ENCODE results near the gene MCEE.
"Not testable (repeated sequence)": the region's sequence is repeated elsewhere in the genome, so short reads cannot be mapped to it uniquely, and the experiment has no call there.

MCEE gene

DNA sequence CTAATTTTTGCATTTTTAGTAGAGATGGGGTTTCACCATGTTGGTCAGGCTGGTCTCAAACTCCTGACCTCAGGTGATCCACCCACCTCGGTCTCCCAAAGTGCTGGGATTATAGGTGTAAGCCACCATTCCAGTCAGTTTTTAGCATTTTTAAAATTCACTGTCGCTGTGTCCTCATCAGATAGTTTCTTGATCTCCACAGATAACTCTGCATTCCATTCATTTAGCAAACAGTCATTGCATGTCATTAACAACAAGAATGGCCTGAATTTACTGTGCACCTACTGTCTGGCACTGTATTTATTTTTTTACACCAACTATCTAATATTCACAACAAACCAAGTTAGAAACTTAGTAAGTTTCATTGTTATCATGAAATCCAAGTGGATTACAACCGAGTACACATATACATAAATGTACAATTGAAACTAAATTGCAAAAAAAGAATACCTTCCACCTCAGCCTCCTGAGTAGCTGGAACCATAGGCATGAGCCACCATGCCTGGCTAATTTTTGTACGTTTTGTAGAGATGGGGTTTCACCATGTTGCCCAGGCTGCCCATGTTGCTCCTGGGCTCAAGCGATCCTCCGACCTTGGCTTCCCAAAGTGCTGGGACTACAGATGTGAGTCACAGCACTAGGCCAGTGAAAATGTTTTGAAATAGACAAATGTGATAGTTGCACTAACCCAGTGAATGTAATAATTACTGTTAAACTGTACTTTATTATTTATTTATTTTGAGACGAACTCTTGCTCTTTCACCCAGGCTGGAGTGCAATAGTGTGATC, 4.3 kb downstream of the MCEE start:
- DNase-seq = no peak

DNA sequence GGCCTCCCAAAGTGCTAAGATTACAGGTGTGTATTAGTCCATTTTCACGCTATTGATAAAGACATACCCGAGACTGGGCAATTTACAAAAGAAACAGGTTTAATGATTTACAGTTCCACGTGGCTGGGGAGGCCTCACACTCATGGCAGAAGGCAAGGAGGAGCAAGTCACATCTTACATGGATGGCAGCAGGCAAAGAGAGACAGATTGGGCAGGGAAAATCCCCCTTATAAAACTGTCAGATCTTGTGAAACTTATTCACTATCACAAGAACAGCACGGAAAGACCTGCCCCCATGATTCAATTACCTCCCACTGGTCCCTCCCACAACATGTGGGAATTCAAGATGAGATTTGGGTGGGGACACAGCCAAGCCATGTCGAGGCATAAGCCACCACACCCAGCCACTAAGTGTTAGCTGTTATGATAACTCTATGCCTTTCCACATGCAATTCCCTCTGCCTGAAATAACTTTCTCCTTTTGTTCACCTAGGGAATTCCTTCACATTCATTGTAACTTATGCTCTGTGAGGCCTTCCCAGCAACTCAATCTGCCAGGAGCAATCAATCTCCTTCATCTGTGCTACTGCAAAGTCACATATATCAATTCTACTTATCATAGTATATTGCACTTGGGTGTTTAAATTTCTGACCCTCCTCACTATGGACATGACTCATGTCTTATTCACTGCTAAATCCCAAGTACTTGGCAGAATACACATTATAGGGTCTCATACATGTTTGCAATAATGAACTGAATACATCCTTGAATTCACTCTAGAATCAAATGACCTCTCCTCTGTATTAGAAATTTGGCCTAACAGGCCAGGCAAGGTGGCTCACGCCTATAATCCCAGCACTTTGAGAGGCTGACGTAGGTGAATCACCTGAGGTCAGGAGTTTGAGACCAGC, 7.4 kb downstream of the MCEE start:
- no peak for DNase-seq

DNA sequence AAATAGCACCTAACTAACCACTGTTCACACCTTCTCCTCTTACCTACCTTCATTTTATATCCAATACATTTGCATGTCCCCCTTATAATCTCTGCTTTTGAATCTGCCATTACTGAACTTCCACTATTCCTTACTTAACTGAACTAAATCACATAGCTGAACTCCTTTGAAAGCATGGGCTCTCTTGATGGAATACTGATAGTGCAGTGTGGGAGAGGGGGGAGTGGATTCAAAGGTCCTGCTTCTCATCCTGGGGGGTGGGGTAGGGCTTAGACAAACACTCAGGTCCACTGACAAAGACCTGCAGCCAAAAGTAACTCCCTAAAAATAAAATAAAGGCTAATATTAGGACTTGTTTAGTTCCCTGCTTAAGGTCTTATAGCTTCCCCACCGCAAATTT, 8.6 kb downstream of the MCEE start:
- no peak for DNase-seq

- no peak for DNase-seq
Observed at GRCh38 chr2:71120195-71120594, 9.8 kb downstream of the MCEE start.

GRCh38 chr2:71117063-71117462, 13.0 kb downstream of the MCEE start:
- no peak for DNase-seq

DNA sequence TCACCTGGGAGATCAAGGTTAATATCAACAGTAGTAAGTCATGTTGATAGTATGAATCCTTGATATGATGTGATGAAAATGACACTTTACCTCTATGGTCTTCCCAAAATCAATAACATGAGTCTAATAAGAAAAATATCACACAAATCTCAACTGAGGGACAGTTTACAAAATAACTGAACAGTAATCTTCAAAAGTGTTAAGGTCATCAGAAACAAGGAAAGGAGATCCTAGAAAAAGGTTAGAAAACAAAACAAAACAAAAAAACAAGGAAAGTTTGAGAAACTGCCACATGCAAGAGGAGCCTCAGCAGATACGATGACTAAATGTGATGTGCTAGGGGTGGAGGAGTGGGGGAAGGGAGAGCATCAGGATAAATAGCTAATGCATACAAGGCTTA, 16.2 kb downstream of the MCEE start:
- DNase-seq = no peak

GRCh38 chr2:71108091-71108490, 21.9 kb downstream of the MCEE start:
- DNase-seq = no peak

DNA sequence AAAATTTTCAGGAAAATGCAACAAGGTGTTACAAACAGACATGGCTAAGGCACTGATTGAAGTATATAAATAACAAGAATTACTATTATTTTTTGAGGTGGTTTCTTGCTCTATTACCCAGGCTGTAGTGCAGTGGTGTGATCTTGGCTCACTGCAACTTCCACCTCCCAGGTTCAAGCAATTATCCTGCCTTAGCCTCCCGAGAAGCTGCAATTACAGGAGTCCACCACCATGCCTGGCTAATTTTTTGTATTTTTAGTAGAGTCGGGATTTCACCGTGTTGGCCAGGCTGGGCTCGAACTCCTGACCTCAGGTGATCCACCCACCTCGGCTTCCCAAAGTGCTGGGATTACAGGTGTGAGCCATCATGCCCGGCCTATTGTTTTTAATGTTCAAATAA, 23.6 kb downstream of the MCEE start:
- DNase-seq = not testable (repeated sequence)

- DNase-seq = no peak
Observed at GRCh38 chr2:71103809-71104208, 26.2 kb downstream of the MCEE start.

DNA sequence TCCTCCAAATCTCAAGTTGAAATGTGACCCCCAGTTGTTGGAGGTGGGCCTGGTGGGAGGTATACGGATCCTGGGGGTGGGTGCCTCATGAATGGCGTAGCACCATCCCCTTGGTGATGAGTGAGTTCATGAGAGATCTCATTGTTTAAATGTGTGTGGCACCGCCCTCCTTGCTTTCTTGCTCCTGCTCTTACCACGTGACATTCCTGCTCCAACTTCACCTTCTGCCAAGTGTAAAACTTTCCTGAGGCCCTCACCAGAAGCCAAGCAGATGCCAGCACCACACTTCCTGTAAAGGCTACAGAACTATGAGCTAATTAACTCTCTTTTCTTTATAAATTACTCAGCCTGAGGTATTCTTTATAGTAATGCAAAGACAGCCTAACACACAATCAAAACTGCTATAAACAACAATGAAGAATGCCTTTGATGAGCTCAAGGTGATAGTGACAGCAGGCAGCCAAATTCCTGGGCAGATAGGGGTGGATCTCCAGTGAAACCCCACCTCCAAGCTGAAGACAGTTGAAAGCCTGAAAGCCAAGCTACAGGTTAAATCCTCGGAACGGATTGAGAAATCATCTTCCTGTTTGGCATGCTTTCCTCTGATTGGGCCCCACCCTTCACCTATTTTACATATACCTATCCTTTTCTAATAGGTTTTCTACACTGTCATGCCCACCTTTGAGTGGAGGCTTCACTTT, 26.9 kb downstream of the MCEE start:
- DNase-seq = no peak

- no peak for DNase-seq
Observed at GRCh38 chr2:71101656-71102055, 28.4 kb downstream of the MCEE start.

DNA sequence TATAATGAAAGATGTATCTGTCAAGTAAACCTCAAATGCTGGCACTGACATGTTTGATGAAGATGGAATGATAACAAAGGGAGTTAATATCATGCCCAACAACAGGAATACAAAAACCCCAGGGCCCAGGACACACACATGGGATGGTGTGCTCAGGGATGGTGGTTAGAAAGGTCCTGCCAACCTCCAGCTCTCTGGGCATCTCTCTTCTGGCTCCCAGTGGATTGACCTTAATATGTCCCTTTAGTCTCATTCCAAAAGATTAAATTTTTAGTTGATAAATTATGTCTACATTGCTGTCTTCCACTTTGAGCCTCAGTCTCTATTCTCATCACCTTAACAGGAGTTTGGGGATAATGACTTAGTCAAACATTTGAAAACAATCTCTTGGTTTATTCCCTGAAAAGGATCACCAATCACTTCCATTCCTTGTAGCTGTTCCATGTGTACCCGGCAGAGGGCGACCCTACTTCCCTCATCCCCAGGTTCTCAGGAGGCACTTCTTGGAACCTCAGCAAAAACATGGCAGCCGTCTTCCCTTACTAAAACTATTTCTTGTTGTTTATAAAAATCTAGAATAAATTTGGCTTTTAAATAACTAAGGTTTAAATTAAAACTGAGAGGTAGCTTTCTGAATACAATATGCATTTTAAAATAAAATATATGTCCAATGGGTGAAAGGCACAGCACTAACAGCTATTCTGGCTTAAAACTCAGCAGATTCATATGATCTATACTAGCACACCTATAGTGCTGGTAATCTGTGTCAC, 29.6 kb downstream of the MCEE start:
- DNase-seq = peak in 1 of 2 experiments; percentile 4

GRCh38 chr2:71092491-71093260, 37.4 kb downstream of the MCEE start:
- not testable (repeated sequence) for DNase-seq

GRCh38 chr2:71091808-71092207, 38.2 kb downstream of the MCEE start:
- not testable (repeated sequence) for DNase-seq

DNA sequence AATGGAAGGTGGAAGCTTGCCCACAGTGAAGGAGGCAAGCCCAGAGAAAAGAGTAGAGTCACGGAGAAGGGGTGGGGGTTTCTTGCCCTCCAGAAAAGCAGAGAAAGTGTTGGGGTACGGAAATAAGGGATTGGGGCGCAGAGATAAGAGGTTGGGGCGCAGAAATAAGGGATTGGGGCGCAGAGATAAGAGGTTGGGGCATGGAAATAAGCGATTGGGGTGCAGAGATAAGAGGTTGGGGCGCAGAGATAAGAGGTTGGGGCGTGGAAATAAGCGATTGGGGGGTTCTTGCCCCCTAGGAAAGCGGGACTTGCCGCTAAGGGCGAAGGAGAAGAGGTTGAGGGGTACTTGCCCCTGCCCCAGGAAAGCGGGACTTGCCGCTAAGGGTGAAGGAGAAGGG, 40.6 kb downstream of the MCEE start:
- DNase-seq = not testable (repeated sequence)

GRCh38 chr2:71085325-71086003, 44.6 kb downstream of the MCEE start:
- not testable (repeated sequence) for DNase-seq

DNA sequence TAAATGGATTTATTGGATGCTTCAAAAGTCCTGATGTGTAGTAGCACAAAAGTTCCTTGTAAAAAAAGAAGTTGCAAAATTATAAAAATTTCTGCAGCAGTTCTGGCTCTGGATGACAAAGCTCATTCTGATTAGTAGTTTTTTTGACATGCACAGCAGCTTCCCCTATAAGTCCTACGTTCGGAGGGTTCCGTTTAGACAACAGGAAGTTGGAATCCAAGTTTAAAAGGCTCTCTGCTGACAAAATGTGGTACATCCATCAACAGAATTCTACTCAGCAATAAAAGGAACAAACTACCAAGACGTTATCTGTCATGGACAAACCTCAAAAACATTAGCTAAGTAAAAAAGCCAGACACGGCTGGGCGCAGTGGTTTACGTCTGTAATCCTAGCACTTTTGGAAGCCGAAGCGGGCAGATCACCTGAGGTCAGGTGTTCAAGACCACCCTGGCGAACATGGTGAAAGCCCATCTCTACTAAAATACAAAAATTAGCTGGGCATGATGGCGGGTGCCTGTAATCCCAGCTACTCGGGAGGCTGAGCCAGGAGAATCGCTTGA, 46.2 kb downstream of the MCEE start:
- DNase-seq = not testable (repeated sequence)

DNA sequence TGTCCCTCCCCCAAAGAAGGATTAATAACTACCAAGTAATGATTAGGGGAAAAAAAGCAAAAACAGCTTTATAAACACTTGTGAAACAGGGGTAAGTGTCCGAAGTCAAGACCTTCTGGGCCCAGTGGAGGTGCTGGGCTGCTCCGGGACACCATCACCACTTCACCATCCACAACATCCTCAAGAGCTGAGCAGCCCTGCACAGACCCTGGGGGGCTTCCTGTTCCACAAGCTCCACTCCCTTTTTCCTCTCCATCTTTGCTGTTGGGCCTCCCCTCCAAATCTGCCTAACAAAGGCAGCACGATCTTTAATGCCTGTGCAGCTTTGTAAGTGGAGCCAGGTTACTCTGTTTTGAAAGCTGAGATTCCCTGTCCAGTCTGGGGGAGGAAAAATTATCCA, 46.7 kb downstream of the MCEE start:
- DNase-seq = not testable (repeated sequence)

DNA sequence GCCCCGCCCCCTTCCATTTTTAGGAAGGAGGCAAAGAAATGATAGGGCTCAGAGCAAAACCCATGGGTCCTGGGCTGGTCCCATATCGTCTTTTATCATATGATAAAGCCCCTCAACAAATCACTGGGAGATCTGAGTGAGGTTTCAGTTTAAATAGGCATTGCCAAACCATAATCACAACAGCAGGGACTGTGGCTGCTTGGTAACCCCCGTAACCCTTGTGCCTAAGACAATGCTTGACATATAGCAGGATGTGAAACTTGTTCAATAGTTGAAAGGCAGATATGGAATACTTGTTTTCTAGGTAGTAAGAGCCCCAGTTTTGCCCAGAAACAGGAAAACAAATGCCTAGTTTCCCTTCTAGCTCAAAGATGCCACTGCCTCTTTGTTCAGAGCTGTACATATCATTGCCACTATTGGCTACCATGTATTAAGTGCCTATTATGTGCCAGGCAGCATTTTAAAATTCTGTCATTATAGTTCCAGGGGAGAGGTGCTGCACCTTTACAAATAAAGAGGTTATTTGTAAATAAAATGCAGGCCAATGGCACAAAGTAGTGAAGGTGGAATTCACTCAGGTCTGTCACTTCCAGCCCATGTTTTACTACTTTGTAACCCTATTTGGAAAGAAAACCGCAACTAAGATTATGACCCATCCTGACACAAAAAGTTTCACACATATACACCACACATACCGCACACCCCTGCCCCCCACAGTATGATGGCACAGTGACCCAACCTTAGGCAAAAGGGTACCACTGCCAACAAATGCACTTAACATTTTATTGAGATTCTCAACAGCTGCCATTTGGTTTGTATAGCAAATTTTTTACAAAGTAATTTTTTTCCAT, 47.4 kb downstream of the MCEE start:
- DNase-seq = no peak

DNA sequence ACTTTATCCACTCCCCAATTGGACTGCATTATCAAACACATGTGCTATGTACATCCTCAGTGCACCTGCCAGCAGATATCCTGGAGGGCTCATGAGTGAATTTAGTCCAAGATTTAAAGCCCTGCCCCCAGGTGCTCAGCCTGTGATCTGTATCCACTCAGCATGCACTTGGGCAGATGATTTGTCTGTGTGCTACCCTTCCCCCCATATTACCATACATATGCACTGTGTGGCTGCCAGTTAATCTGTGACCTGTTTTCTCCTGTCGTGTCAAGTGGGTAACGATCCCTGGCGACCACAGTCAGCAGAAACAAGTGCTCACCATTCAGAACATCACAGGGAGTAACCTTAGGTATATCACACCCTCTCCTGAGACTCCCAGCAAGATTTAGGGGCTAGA, 51.4 kb downstream of the MCEE start:
- DNase-seq = no peak
